Loucy (cell line): Measurements from ENCODE around the gene DYRK4.

ENCODE experiments used
- H2AFZ ChIP-seq: fragments of 200-600 bp; sonication (generic); 2 replicates; pipeline ENCODE4 v1.6.0; 2016; ENCODE audit warnings: antibody characterized with exemption, mild to moderate bottlenecking, low read length, moderate library complexity
- H3F3A ChIP-seq: fragments of 200-600 bp; 2 replicates; pipeline ENCODE4 v1.6.0; 2016; ENCODE audit warnings: antibody characterized with exemption, low read depth, mild to moderate bottlenecking
- H3K27me3 ChIP-seq: fragments of 200-600 bp; sonication (generic); 2 replicates; pipeline ENCODE4 v1.6.1; 2014; ENCODE audit warnings: low read length, mild to moderate bottlenecking; ENCODE audit not compliant: insufficient read depth, poor library complexity, severe bottlenecking
- H3K36me3 ChIP-seq: fragments of 200-600 bp; sonication (generic); 2 replicates; pipeline ENCODE4 v1.6.1; 2016; ENCODE audit warnings: low read length; ENCODE audit not compliant: insufficient read depth
- H3K4me1 ChIP-seq: fragments of 200-600 bp; sonication (generic); 2 replicates; pipeline ENCODE4 v1.5.1; 2014; ENCODE audit warnings: low read length, mild to moderate bottlenecking; ENCODE audit not compliant: insufficient read depth, poor library complexity, severe bottlenecking
- H3K4me2 ChIP-seq: fragments of 200-600 bp; sonication (generic); 2 replicates; pipeline ENCODE4 v1.6.0; 2014; ENCODE audit warnings: antibody characterized with exemption, low read length, low read depth, mild to moderate bottlenecking; ENCODE audit not compliant: poor library complexity, severe bottlenecking
- H3K4me3 ChIP-seq: fragments of 200-600 bp; sonication (generic); 2 replicates; pipeline ENCODE4 v1.5.1; 2014; ENCODE audit warnings: low read length, mild to moderate bottlenecking, mixed read lengths; ENCODE audit not compliant: poor library complexity, severe bottlenecking
- H3K79me2 ChIP-seq: fragments of 200-600 bp; sonication (generic); 2 replicates; pipeline ENCODE4 v1.6.1; 2014; ENCODE audit warnings: low read length; ENCODE audit not compliant: insufficient read depth
- H3K9ac ChIP-seq: fragments of 200-600 bp; sonication (generic); 2 replicates; pipeline ENCODE4 v1.6.0; 2014; ENCODE audit warnings: mild to moderate bottlenecking, low read depth, low read length, moderate library complexity; ENCODE audit not compliant: poor library complexity, severe bottlenecking
- H3K9me2 ChIP-seq: fragments of 200-600 bp; sonication (generic); replicated peaks from 2 replicates; pipeline ENCODE4 v1.6.1; 2016; ENCODE audit warnings: low read depth, low read length, mixed read lengths
- H3K9me3 ChIP-seq: fragments of 200-600 bp; sonication (generic); 2 replicates; pipeline ENCODE4 v1.6.1; 2014; ENCODE audit warnings: mild to moderate bottlenecking, antibody characterized with exemption, low read length, low read depth; ENCODE audit not compliant: insufficient read depth
- H4K20me1 ChIP-seq: fragments of 200-600 bp; sonication (generic); 2 replicates; pipeline ENCODE4 v1.6.0; 2014; ENCODE audit warnings: antibody characterized with exemption, low read length, mild to moderate bottlenecking; ENCODE audit not compliant: insufficient read depth, poor library complexity, severe bottlenecking
- EZH2phosphoT487 ChIP-seq: fragments of 200-600 bp; IDR thresholded peaks from 2 replicates; pipeline ENCODE4 v1.6.1; 2018; ENCODE audit warnings: antibody characterized with exemption, mild to moderate bottlenecking, moderate library complexity, borderline replicate concordance
- TF ChIP-seq, protein P1 (sequence below): fragments of 200-600 bp; sonication (generic); conservative IDR thresholded peaks from 2 replicates; pipeline ENCODE4 v1.5.1; 2014; ENCODE audit warnings: mild to moderate bottlenecking, antibody characterized with exemption, low read length

Gene DYRK4

DNA sequence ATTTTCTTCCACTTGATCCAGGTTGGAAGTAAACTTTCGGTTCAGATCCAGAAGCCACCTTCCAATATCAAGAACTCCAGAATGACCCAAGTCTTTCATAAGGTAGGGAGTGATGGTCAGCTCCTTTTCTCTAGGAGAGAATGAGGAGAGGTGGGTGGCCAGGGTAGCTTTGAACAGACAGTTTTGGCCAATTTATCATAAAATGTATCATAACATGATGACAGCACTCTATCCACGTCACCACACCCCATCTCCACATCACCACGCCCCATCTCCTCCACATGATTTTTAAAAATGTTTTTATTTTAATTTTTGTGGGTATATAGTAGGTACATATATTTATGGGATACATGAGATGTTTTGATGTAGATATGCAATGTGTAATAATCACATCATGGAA lies 26.9 kb downstream of the DYRK4 start:
- no peak for TF ChIP-seq EZH2phosphoT487
- TF ChIP-seq, protein P1, sequence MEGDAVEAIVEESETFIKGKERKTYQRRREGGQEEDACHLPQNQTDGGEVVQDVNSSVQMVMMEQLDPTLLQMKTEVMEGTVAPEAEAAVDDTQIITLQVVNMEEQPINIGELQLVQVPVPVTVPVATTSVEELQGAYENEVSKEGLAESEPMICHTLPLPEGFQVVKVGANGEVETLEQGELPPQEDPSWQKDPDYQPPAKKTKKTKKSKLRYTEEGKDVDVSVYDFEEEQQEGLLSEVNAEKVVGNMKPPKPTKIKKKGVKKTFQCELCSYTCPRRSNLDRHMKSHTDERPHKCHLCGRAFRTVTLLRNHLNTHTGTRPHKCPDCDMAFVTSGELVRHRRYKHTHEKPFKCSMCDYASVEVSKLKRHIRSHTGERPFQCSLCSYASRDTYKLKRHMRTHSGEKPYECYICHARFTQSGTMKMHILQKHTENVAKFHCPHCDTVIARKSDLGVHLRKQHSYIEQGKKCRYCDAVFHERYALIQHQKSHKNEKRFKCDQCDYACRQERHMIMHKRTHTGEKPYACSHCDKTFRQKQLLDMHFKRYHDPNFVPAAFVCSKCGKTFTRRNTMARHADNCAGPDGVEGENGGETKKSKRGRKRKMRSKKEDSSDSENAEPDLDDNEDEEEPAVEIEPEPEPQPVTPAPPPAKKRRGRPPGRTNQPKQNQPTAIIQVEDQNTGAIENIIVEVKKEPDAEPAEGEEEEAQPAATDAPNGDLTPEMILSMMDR: no peak
- Histone ChIP-seq H3K9me3 (no peaks in the 10 kb centered on the region), H3K9me2 (no peaks in the 10 kb centered on the region)

DNA sequence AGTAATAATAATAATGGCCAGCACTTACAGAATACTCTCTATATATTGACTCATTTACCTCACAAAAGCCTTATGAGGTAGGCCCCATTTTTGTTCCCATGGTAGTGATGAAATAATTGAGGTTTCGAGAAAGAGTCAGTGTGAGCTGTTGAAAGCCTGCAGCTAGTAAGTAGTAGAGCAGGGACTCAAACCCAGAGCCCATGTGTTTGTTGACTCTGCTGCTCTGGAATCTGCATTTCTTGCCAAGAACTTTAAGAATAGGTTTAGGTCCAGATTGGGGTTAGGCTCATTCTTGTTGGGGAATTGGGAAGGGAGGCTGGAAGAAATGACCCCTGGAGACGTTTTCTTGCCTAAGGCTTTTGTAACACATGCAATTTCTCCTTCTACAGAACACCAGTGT lies 27.9 kb downstream of the DYRK4 start:
- H3K36me3 ChIP-seq: no peaks in the 10 kb centered on the region

More for the DNA sequence above, 26.9 kb downstream of the DYRK4 start:
- H3K4me3 ChIP-seq: no peak overlapping the region
- H2AFZ ChIP-seq: no peak overlapping the region
- H3K36me3 ChIP-seq: no peaks in the 10 kb centered on the region
- no peaks in the 10 kb centered on the region for H3K79me2 ChIP-seq
- no peaks in the 10 kb centered on the region for H3K4me1 ChIP-seq
- H3K9ac ChIP-seq: no peak overlapping the region
- no peaks in the 10 kb centered on the region for H3K27me3 ChIP-seq
- no peak overlapping the region for H3K4me2 ChIP-seq
- no peaks in the 10 kb centered on the region for H4K20me1 ChIP-seq
- no peaks in the 10 kb centered on the region for H3F3A ChIP-seq

GRCh38 chr12:4591180-4591687 lies 29.2 kb downstream of the DYRK4 start:
- no peaks in the 10 kb centered on the region for H3K9me2 ChIP-seq
- H3K9me3 ChIP-seq: no peaks in the 10 kb centered on the region
- no peaks in the 10 kb centered on the region for H4K20me1 ChIP-seq
- H3K36me3 ChIP-seq: no peaks in the 10 kb centered on the region
- H2AFZ ChIP-seq: no peak overlapping the region
- H3K4me2 ChIP-seq: no peak overlapping the region
- no peaks in the 10 kb centered on the region for H3F3A ChIP-seq
- no peak overlapping the region for H3K9ac ChIP-seq
- no peaks in the 10 kb centered on the region for H3K27me3 ChIP-seq
- no peaks in the 10 kb centered on the region for H3K4me1 ChIP-seq
- no peak for TF ChIP-seq EZH2phosphoT487
- TF ChIP-seq, protein P1: no peak
- no peaks in the 10 kb centered on the region for H3K79me2 ChIP-seq
- no peak overlapping the region for H3K4me3 ChIP-seq

More for the DNA sequence above, 27.9 kb downstream of the DYRK4 start:
- no peak overlapping the region for H3K4me3 ChIP-seq
- H3K9me3 ChIP-seq: no peaks in the 10 kb centered on the region
- no peaks in the 10 kb centered on the region for H4K20me1 ChIP-seq
- no peaks in the 10 kb centered on the region for H3F3A ChIP-seq
- H3K9ac ChIP-seq: no peak overlapping the region
- H2AFZ ChIP-seq: no peak overlapping the region
- H3K4me1 ChIP-seq: no peaks in the 10 kb centered on the region
- TF ChIP-seq, protein P1: no peak
- TF ChIP-seq EZH2phosphoT487: no peak
- no peaks in the 10 kb centered on the region for H3K9me2 ChIP-seq
- H3K4me2 ChIP-seq: no peak overlapping the region
- H3K27me3 ChIP-seq: no peaks in the 10 kb centered on the region
- H3K79me2 ChIP-seq: no peaks in the 10 kb centered on the region
